Measurements from ENCODE around the gene MRPL46. TPM values are rescaled to one million over a fixed set of nuclear protein-coding genes. Genes with fewer than 3 reads are reported as not detected.

The MRPL46 gene
- total RNA-seq, 1 experiment from 2014 or later, result 30.5 TPM

DNA sequence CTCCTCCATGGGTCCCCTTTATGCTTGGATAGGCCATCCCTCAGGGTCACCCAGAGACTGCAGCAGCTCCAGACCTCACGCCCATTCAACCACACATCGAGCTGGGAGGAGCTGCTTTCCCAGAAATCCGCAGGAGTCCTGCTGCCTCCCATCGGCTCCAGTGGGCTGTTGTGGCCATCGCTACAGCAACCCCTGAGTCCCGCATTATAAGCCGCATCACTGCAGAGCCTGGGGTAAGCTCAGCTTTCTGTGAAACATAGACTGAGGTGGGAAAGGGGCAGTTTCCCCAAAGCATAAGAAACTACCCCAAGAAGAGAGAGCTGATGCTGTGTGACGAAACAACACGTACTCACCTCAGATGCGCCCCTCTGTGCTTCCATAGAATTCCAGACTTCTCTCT, 35.7 kb downstream of the MRPL46 start:
- ChIA-PET POLR2A (no interaction called here), RAD21 (ENCODE audit: low non-redundant PET in 1 of 2, low total read pairs in 2 of 2, uncharacterized antibody in 2 of 2, unreplicated experiment in 2 of 2) (no interaction called here), CTCF (no interaction called here)
- H3K9me3 ChIP-seq (ENCODE audit: control insufficient read depth in 1 of 2, insufficient read depth in 1 of 2, low read depth in 1 of 2, low read length in 2 of 2), result no peaks in the 10 kb centered on the region
- peaks cover 53% of the 10 kb centered on the region for H3K27me3 ChIP-seq (ENCODE audit: insufficient read depth, low read length)
- H4K20me1 ChIP-seq (ENCODE audit: insufficient read depth), result no peaks in the 10 kb centered on the region
- BruUV-seq (replicated peaks), result no TSS peak
- no peaks in the 10 kb centered on the region for H3K4me1 ChIP-seq (ENCODE audit: control insufficient read depth in 1 of 2, insufficient read depth in 2 of 2, low read length in 2 of 2)
- no peak overlapping the region for H3K9ac ChIP-seq (ENCODE audit: low read length)
- H3K9me2 ChIP-seq (ENCODE audit: insufficient read depth), result no peaks in the 10 kb centered on the region
- no peaks in the 10 kb centered on the region for H3K79me2 ChIP-seq (ENCODE audit: insufficient read depth, low read length)
- intact Hi-C loops (cut with micrococcal nuclease), result no loop called here
- no peak overlapping the region for H3K4me2 ChIP-seq (ENCODE audit: low read length)
- no peak overlapping the region for H2AFZ ChIP-seq (ENCODE audit: low read depth, low read length, poor library complexity, severe bottlenecking)
- H3K36me3 ChIP-seq (ENCODE audit: control insufficient read depth in 1 of 2, insufficient read depth in 2 of 2, low read length in 2 of 2), result no peaks in the 10 kb centered on the region
- ATAC-seq (no peak), DNase-seq (ENCODE audit: low read depth, low spot score) (no peak)
- no peak overlapping the region for H3K27ac ChIP-seq (ENCODE audit: low read depth, low read length)
- TF ChIP-seq, protein P1, sequence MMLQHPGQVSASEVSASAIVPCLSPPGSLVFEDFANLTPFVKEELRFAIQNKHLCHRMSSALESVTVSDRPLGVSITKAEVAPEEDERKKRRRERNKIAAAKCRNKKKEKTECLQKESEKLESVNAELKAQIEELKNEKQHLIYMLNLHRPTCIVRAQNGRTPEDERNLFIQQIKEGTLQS (IDR thresholded peaks at IDR 0.05), result no peak
- no peak for TF ChIP-seq ELF1 (IDR thresholded peaks at IDR 0.05; ENCODE audit: borderline replicate concordance, low read depth)
- no peak overlapping the region for H3K4me3 ChIP-seq (replicated peaks in 1 of 2; ENCODE audit: low read depth in 1 of 2, low read length in 2 of 2)

DNA sequence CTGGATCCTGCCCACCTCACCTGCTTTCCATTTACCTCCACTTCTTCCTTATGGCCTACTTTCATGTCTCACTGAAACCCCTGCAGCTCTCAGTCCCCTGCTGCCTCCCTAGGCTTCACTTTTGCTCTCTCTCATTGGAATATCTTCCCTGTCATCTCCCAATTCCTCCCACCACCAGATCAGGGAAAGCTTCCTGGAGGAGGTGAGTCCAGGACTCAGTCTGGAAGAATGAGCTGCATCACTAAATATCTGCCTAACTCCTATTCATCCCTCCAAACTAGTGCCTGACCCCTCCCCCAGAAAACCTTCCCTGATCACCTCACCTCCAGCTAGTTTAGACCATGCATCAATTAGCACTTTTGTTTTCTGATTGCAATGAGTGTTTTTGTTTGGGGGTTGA, 37.1 kb downstream of the MRPL46 start:
- ATAC-seq, result no peak
- BruUV-seq (replicated peaks), result no TSS peak
- TF ChIP-seq ZFX (IDR thresholded peaks at IDR 0.05) (no peak), EGR1 (IDR thresholded peaks at IDR 0.05; ENCODE audit: low read depth) (no peak), JUND (IDR thresholded peaks at IDR 0.05) (no peak), POLR2A (IDR thresholded peaks at IDR 0.05; ENCODE audit: borderline replicate concordance, extremely low read depth, insufficient read depth, insufficient read length) (no peak), RAD21 (IDR thresholded peaks at IDR 0.05; ENCODE audit: low read depth) (no peak)
- TF ChIP-seq, protein P2, sequence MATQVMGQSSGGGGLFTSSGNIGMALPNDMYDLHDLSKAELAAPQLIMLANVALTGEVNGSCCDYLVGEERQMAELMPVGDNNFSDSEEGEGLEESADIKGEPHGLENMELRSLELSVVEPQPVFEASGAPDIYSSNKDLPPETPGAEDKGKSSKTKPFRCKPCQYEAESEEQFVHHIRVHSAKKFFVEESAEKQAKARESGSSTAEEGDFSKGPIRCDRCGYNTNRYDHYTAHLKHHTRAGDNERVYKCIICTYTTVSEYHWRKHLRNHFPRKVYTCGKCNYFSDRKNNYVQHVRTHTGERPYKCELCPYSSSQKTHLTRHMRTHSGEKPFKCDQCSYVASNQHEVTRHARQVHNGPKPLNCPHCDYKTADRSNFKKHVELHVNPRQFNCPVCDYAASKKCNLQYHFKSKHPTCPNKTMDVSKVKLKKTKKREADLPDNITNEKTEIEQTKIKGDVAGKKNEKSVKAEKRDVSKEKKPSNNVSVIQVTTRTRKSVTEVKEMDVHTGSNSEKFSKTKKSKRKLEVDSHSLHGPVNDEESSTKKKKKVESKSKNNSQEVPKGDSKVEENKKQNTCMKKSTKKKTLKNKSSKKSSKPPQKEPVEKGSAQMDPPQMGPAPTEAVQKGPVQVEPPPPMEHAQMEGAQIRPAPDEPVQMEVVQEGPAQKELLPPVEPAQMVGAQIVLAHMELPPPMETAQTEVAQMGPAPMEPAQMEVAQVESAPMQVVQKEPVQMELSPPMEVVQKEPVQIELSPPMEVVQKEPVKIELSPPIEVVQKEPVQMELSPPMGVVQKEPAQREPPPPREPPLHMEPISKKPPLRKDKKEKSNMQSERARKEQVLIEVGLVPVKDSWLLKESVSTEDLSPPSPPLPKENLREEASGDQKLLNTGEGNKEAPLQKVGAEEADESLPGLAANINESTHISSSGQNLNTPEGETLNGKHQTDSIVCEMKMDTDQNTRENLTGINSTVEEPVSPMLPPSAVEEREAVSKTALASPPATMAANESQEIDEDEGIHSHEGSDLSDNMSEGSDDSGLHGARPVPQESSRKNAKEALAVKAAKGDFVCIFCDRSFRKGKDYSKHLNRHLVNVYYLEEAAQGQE (IDR thresholded peaks at IDR 0.05; ENCODE audit: low read depth), result no peak
- Histone ChIP-seq H3K27me3 (ENCODE audit: insufficient read depth, low read length) (peaks cover 67% of the 10 kb centered on the region), H3K9me2 (ENCODE audit: insufficient read depth) (no peaks in the 10 kb centered on the region), H3K9me3 (ENCODE audit: control insufficient read depth in 1 of 2, insufficient read depth in 1 of 2, low read depth in 1 of 2, low read length in 2 of 2) (no peaks in the 10 kb centered on the region), H4K20me1 (ENCODE audit: insufficient read depth) (no peaks in the 10 kb centered on the region), H3K27ac (ENCODE audit: low read depth, low read length) (no peak overlapping the region), H2AFZ (ENCODE audit: low read depth, low read length, poor library complexity, severe bottlenecking) (no peak overlapping the region), H3K4me2 (ENCODE audit: low read length) (no peak overlapping the region), H3K79me2 (ENCODE audit: insufficient read depth, low read length) (no peaks in the 10 kb centered on the region), H3K36me3 (ENCODE audit: control insufficient read depth in 1 of 2, insufficient read depth in 2 of 2, low read length in 2 of 2) (no peaks in the 10 kb centered on the region), H3K4me3 (replicated peaks in 1 of 2; ENCODE audit: low read depth in 1 of 2, low read length in 2 of 2) (no peak overlapping the region), H3K9ac (ENCODE audit: low read length) (no peak overlapping the region), H3K4me1 (ENCODE audit: control insufficient read depth in 1 of 2, insufficient read depth in 2 of 2, low read length in 2 of 2) (no peaks in the 10 kb centered on the region)
- intact Hi-C loops (cut with micrococcal nuclease), result no loop called here
- no peak for DNase-seq (ENCODE audit: low read depth, low spot score)
- ChIA-PET POLR2A (no interaction called here), RAD21 (ENCODE audit: low non-redundant PET in 1 of 2, low total read pairs in 2 of 2, uncharacterized antibody in 2 of 2, unreplicated experiment in 2 of 2) (no interaction called here), CTCF (no interaction called here)

Data from HCT116 (cell line).